ENCODE data around the gene ATP13A3.

ATP13A3 gene

GRCh38 chr3:194368918-194369317 lies 117.9 kb downstream of the ATP13A3 start:
- no peak for FAIRE-seq

- no peak for FAIRE-seq
Observed at GRCh38 chr3:194367992-194368841, 118.6 kb downstream of the ATP13A3 start.

GRCh38 chr3:194365978-194366490 lies 120.8 kb downstream of the ATP13A3 start:
- no peak for FAIRE-seq

- no peak for FAIRE-seq
Observed at GRCh38 chr3:194365526-194365925, 121.3 kb downstream of the ATP13A3 start.

GRCh38 chr3:194364652-194365434 lies 122.0 kb downstream of the ATP13A3 start:
- no peak for FAIRE-seq

GRCh38 chr3:194364314-194364651 lies 122.5 kb downstream of the ATP13A3 start:
- no peak for FAIRE-seq

- FAIRE-seq, result no peak
Observed at GRCh38 chr3:194360568-194360967, 126.2 kb downstream of the ATP13A3 start.

- FAIRE-seq, result no peak
Observed at GRCh38 chr3:194357681-194358080, 129.1 kb downstream of the ATP13A3 start.

- FAIRE-seq, result no peak
Observed at GRCh38 chr3:194355379-194355778, 131.4 kb downstream of the ATP13A3 start.

- no peak for FAIRE-seq
Observed at GRCh38 chr3:194354315-194354714, 132.5 kb downstream of the ATP13A3 start.

Data from islet of Langerhans (tissue), 1 donor.